Activated CD4-positive, alpha-beta T cell treated with anti-CD3 and anti-CD28 coated beads, Interleukin-2, amount 50 U/mL, for 4 hours (primary cell): ENCODE results near the gene DUSP19.
"Not testable (repeated sequence)": the region's sequence is repeated elsewhere in the genome, so short reads cannot be mapped to it uniquely, and the experiment has no call there.

Experiments
- DNase-seq, 2 experiments: peaks; one replicate each; pipeline ENCODE4 v3.0.0-alpha.2; 2020

DUSP19 gene, protein sequence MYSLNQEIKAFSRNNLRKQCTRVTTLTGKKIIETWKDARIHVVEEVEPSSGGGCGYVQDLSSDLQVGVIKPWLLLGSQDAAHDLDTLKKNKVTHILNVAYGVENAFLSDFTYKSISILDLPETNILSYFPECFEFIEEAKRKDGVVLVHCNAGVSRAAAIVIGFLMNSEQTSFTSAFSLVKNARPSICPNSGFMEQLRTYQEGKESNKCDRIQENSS

GRCh38 chr2:183078464-183079138 lies at the start of gene DUSP19:
Gene DUSP19 (plus strand): TSS chr2:183078747. CDS start chr2:183078934, 187 bp downstream.
- DNase-seq: peak; percentile 75 to 77

DNA sequence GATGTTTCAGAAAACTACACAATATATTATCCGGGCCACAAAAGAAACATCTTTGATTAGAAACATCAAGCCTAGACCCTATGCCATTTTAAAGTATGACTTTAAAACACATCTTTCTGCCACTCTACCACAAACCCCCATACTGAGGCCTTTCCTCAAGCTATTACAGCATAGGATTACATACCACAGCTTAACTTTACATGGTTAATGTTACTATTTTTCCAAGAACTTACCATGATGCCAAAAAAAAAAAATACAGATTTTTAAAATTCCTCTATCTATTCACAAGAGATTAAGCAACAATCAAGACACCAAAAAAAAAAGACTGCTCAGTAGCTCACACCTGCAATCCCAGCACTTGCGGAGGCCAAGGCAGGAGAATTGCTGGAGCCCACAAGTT lies 49.3 kb upstream of the DUSP19 start:
- DNase-seq: no peak

GRCh38 chr2:183031911-183032794 lies 46.4 kb upstream of the DUSP19 start:
- DNase-seq: no peak

- no peak for DNase-seq
Measured at GRCh38 chr2:183033951-183034350, 44.6 kb upstream of the DUSP19 start.

- DNase-seq: no peak
Measured at GRCh38 chr2:183034806-183035205, 43.7 kb upstream of the DUSP19 start.

DNA sequence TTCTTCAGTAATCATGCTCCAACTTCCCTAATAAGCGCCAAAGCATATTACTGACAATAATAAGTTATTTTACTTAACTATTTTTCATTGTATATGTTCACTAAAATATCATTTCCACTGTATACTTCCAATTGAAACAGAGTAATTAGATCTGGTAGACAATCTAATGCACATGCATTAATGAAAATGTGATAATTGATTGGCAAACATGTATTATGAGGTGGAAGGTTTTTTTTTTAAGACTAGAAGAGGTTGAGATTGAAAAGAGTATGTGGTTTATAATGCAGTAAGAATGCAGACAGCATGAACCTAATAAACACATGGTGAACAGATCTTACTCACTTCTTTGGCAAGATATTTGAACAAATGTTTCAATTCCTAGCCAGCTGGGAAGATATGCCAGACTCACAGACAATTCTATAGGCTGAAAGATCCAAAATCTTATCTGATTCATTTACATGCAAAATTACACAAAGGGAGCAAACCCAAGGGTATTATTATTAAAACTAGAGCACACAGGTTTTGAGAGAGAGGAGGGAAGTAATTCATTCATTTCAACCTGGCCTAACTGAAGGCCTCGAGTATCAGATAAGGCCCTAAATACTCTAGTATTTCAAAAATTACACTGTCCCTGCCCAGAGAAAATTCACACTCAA lies 43.1 kb upstream of the DUSP19 start:
- DNase-seq: no peak

DNA sequence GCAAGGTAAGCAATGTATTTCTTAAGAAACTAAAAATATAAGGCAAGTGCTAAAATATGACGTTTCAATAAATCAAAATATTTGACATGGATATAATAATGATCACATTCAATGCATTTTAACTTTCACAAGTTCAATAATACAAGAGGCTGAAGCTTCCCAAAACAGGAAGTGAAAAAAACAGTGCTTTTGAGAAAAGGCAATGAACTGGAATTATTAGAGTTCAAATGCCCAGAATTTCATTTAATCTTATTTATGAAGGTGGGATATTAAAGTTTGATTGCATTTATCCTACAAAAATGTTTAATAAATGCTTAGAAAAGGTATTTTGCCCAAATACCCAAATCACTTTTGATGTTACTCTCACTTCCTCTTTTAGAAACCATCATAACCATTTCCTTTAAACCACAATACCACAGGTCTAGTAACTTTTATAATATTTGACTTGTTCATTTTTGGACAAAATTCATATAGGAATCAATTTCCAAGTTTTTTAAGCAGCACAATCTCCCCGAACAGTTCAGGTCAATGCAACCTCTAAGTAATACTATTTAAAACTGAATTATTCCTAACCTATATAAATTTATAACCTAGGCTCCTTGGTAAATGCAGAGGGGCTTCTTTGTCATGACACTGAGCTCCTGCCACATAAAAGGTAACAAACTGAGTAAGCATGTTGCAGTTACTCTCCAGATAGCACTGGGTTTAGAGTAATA lies 42.4 kb upstream of the DUSP19 start:
- DNase-seq: no peak

DNA sequence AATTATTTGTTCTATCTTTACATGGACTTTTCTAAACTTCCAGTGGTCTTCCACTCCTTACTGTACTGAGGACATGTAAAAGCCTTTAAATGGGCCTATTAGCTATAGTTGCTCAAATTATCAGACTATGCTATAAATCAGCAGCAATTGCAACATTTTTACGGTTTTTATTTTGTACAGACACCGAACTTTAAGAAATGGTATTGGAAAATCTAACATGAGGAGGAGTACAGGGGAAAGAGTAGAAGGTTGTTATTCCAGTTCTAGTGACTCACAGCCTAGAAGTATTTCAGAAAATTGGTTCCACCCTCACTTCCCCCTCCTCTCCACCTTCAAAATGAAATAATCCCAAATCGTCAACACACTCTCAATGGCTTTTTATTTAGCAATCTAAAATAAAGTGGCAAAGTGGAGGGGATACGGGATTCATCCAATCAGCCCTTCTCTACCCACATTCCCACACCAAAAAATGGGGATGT lies 41.4 kb upstream of the DUSP19 start:
- no peak for DNase-seq

DNA sequence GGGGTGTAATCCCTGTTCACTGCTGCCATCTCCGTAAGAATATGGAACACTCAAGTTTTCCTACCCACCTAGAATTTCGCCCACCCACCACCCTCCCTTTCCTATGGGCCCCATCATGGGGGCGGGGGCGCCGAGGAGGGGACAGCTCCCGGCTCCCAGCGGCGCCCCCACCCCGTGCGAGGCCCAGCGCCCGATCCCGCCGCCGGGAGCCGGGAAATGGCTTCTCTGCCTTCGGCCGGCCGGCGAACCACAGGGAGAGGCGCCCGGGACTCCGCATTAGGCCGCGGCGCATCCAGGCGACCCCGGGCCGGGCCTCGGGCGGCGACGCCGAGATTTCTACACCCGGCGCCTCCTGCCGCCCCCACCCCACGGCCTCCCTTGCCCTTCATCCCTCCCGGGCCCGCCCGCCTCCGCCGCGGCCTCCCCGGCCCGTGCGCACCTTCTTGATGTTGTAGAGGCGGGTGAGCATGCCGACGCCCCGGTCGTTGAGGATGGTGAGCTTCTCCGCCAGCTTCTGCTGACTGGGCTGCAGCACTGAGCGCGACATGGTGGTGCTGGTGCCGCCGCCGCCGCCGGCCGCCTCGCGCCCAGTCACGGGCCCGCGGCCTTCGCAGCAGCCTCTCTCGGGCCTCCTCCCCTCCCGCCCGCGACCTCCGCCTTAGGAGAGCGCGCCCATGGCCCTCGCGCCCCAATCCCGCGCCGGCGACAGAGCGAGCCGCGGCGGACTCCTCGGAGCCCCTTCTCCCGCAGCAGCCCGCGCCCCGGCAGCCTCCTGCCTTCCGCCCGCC lies 40.8 kb upstream of the DUSP19 start:
- peak; percentile 29 to 34 for DNase-seq

DNA sequence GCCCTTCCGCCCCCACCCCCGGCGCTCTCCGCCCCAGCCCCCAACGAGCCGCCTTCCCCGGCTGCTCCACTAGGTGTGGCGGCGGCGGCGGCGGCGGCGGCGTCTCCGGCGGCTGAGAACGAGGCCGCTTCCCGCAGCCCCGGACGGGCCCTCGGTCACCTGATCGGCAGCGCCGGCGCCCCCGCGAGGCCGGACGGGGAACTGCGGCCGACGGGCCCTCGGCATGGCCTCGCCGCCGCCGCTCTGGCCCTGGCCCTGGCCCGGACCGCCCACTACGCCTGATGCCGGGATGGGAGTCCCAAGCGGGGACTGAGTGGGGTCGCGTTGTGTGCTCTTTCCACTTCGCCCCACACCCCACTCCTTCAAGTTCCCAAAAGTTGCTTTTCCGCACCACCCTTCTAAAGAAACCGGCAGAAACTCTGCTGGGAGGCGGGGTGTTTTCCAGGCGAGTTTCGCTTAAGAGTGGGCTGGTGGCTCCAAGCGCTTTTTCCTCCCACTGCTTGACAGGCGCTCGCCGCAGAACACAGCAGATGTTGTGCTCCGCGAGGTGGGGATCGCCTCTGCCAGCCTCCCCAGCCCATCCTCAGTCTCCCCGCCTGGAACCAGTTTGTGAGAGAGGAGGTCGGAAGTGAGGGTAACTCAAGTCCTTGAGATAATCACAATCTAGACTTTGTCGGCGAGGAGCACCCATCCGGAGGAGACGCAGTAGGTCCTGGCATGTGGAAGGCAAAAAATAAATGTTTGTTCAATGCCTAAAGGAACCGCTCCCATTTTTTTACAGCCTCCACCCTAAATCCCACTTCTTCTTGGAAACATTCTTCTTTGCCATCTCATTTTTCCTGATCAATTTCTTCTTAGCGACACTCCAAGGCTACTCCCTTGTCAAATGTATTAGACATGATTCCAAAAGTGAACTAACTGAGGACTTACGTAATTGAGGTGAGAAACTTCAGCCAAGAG lies 39.9 kb upstream of the DUSP19 start, which contains the start of gene NCKAP1:
NCKAP1 (minus strand) TSS at position 117 of the 960 bp plus-strand sequence. CDS start 358 bp downstream, outside the sequence.
- DNase-seq: peak; percentile 78 to 79

GRCh38 chr2:183040604-183041003 lies 37.9 kb upstream of the DUSP19 start:
- no peak for DNase-seq

GRCh38 chr2:183043580-183043979 lies 35.0 kb upstream of the DUSP19 start:
- not testable (repeated sequence) for DNase-seq

DNA sequence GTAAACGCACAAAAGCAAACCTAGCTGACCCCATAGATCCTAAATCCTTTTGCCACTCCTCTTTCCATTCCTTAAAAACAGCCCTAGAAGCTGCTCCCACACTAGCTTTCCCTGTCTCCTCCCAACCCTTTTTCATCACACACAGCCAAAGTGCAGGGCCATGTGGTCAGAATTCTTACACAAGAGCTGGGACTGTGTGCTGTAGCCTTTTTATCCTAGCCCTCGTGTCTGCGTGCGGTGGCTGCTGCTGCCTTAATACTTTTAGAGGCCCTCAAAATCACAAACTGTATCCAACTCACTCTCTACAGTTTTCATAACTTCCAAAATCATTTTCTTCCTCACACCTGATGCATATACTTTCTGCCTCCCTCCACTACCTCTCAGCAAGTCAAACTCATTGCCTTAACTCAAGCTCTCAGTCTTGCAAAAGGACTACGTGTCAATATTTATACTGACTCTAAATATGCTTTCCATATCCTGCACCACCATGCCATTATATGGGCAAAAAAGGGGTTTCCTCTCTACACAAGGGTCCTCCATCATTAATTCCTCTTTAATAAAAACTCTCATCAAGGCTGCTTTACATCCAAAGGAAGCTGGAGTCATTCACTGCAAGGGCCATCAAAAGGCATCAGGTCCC lies 30.9 kb upstream of the DUSP19 start:
- not testable (repeated sequence) for DNase-seq

DNA sequence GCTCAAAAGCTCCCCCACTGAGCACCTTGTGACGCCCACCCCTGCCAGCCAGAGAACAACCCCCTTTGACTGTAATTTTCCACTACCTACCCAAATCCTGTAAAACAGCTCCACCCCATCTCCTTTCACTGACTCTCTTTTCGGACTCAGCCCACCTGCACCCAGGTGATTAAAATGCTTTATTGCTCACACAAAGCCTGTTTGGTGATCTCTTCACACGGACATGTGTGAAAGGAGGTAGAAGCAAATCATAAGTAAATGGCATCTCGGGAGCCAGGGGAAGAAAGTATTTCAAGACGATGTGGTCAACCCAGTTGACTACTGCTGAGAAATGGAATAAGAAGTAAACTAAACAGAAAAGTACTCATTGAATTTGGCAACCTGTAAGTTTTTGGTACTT lies 29.1 kb upstream of the DUSP19 start:
- no peak for DNase-seq

GRCh38 chr2:183057333-183057985 lies 21.1 kb upstream of the DUSP19 start:
- DNase-seq: no peak

DNA sequence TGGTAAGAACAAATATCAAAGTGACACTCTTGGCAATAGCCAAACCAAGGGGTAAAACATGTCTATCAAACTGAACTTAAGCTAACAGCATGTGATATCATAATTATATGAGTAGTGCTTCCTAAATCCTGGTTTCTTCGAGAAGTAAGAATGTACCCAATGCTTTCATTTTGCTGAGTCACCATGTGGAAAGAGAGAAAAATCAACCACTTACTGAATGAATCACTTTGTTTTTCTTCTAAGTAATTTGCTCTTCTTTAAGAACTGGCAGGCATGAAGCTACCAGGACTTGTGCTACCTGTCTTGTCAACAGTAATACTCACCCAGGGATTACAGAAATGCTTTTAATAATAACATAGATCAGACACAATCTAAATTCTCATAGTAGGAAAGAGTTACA lies 19.0 kb upstream of the DUSP19 start:
- DNase-seq: no peak

- DNase-seq: no peak
Measured at GRCh38 chr2:183060571-183061231, 17.8 kb upstream of the DUSP19 start.

GRCh38 chr2:183063083-183063482 lies 15.5 kb upstream of the DUSP19 start:
- DNase-seq: no peak
